ENCODE measurements around the gene SLC17A1.

GRCh38 chr6:25875563-25875905 is 43.7 kb upstream of the SLC17A1 start:
- TF ChIP-seq, protein P1, sequence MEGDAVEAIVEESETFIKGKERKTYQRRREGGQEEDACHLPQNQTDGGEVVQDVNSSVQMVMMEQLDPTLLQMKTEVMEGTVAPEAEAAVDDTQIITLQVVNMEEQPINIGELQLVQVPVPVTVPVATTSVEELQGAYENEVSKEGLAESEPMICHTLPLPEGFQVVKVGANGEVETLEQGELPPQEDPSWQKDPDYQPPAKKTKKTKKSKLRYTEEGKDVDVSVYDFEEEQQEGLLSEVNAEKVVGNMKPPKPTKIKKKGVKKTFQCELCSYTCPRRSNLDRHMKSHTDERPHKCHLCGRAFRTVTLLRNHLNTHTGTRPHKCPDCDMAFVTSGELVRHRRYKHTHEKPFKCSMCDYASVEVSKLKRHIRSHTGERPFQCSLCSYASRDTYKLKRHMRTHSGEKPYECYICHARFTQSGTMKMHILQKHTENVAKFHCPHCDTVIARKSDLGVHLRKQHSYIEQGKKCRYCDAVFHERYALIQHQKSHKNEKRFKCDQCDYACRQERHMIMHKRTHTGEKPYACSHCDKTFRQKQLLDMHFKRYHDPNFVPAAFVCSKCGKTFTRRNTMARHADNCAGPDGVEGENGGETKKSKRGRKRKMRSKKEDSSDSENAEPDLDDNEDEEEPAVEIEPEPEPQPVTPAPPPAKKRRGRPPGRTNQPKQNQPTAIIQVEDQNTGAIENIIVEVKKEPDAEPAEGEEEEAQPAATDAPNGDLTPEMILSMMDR (optimal IDR thresholded peaks at IDR 0.05 in 1 of 3, IDR thresholded peaks at IDR 0.05 in 1 of 3, conservative IDR thresholded peaks at IDR 0.05 in 1 of 3; ENCODE audit: extremely low read depth in 1 of 3, insufficient read depth in 2 of 3, low read length in 3 of 3), result no peak
- no peak for TF ChIP-seq EZH2 (IDR thresholded peaks at IDR 0.05; ENCODE audit: low read length)

All from keratinocyte (primary cell).